GM18870 (cell line): ENCODE results near the gene LHX3.

Experiments used
- ATAC-seq: cut with Tn5 transposase; IDR thresholded peaks from one replicate; pipeline ENCODE4 v1.9.1; 2021; ENCODE audit warnings: moderate library complexity; ENCODE audit not compliant: unreplicated experiment

LHX3 gene

GRCh38 chr9:136228107-136228875, 23.4 kb upstream of the LHX3 start:
- no peak for ATAC-seq

- ATAC-seq, result no peak
Measured at GRCh38 chr9:136226680-136227407, 21.9 kb upstream of the LHX3 start.

GRCh38 chr9:136225748-136226679, 21.1 kb upstream of the LHX3 start:
- ATAC-seq, result peak; percentile 56

- peak; percentile 37 for ATAC-seq
Measured at GRCh38 chr9:136225366-136225747, 20.4 kb upstream of the LHX3 start.

GRCh38 chr9:136223871-136224640, 19.1 kb upstream of the LHX3 start:
- no peak for ATAC-seq

GRCh38 chr9:136222906-136223285, 18.0 kb upstream of the LHX3 start:
- no peak for ATAC-seq

GRCh38 chr9:136222166-136222905, 17.4 kb upstream of the LHX3 start:
- ATAC-seq, result no peak

- ATAC-seq, result no peak
Measured at GRCh38 chr9:136220017-136220729, 15.2 kb upstream of the LHX3 start.

GRCh38 chr9:136219276-136219675, 14.3 kb upstream of the LHX3 start:
- no peak for ATAC-seq

GRCh38 chr9:136218673-136219072, 13.7 kb upstream of the LHX3 start:
- no peak for ATAC-seq

GRCh38 chr9:136218271-136218670, 13.3 kb upstream of the LHX3 start:
- ATAC-seq, result no peak

- no peak for ATAC-seq
Measured at GRCh38 chr9:136216541-136217244, 11.8 kb upstream of the LHX3 start.

GRCh38 chr9:136213733-136214132, 8.8 kb upstream of the LHX3 start:
- no peak for ATAC-seq

GRCh38 chr9:136212345-136212950, 7.5 kb upstream of the LHX3 start:
- no peak for ATAC-seq

GRCh38 chr9:136211441-136212344, 6.8 kb upstream of the LHX3 start:
- ATAC-seq, result no peak

- no peak for ATAC-seq
Measured at GRCh38 chr9:136211006-136211405, 6.1 kb upstream of the LHX3 start.

- ATAC-seq, result no peak
Measured at GRCh38 chr9:136210276-136210675, 5.3 kb upstream of the LHX3 start.
